Activated CD4-positive, alpha-beta T cell treated with anti-CD3 and anti-CD28 coated beads for 1 hour (primary cell): ENCODE results near the gene DGCR2.
"Not testable (repeated sequence)": the region's sequence is repeated elsewhere in the genome, so short reads cannot be mapped to it uniquely, and the experiment has no call there.

ENCODE experiments used
- DNase-seq: peaks from one replicate; pipeline ENCODE4 v3.0.0-alpha.2; 2020

DGCR2 gene

DNA sequence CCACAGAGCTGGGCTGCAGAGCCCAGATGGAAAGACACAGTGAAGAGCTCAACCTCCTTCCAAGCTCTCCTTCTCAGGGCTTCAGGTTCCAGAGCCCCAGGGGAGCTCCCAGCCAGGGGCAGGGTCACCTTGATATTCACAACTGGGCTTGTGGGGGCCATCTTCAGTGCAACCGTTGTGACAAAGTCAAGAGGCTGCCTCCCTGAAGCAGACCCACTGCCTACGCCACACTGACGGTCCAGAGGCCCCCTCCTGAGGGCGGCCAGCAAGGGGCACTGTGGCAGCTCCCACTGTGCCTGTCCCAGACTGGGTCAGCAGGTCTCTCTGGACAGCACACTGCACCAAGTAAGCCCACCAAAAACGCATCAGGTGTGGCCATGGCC is 84.1 kb downstream of the DGCR2 start:
- DNase-seq: no peak

GRCh38 chr22:19037282-19038163 is 84.7 kb downstream of the DGCR2 start:
- no peak for DNase-seq

- no peak for DNase-seq
Observed at GRCh38 chr22:19036523-19037273, 85.5 kb downstream of the DGCR2 start.

DNA sequence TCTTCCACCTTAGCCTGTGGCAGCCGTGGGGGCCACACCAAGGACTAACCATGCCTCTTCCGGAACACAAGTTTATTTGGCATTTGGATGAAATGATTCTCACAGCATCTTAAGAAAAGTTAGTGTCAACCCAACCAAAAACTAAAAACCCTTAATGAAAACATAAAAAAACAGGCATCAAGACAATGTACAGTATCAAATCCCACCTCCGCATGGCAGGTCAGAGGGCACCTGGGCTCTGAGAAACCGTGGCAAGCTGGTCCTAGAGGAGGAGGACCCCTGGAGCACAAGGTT is 86.0 kb downstream of the DGCR2 start:
- no peak for DNase-seq

GRCh38 chr22:19035474-19036228 is 86.6 kb downstream of the DGCR2 start:
- no peak for DNase-seq

- not testable (repeated sequence) for DNase-seq
Observed at GRCh38 chr22:19035126-19035473, 87.1 kb downstream of the DGCR2 start.

DNA sequence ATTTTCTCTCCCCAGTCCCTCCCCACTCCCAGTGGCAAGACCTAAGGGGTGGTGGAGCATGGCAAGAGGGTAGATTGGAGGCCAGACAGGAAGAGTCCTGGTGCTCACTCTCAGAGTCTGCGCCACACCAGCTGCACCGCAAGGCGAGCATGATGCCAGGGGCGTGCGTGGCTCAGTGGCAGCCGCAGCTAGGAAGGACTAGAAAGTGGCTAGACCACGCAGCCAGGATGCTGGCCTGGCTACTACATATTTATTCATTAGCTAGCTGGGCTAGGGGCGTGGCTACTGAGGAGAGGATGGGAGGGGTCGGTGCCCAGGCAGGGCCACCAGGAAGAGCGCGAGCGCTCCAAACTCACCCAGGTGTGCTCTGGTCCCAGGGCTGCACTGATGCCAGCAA is 87.5 kb downstream of the DGCR2 start:
- DNase-seq: not testable (repeated sequence)

- DNase-seq: not testable (repeated sequence)
Observed at GRCh38 chr22:19034031-19034723, 88.0 kb downstream of the DGCR2 start.

DNA sequence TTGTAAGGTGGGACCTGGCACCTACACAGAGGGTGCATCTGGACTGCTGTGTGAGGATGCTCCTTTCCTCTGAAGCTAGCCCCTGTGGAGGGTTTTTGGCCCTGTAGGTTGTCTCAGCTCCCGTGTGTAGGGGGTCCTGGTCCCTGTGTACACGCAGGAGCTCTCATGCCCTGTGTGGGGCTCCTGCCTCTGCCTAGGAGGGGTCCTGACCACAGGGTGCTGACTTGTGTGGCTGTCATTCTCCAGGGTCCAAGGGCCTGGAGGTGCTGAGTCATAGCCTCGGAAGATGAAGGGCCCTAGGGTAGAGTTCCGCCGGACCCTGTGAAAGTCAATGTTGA is 88.7 kb downstream of the DGCR2 start:
- not testable (repeated sequence) for DNase-seq

DNA sequence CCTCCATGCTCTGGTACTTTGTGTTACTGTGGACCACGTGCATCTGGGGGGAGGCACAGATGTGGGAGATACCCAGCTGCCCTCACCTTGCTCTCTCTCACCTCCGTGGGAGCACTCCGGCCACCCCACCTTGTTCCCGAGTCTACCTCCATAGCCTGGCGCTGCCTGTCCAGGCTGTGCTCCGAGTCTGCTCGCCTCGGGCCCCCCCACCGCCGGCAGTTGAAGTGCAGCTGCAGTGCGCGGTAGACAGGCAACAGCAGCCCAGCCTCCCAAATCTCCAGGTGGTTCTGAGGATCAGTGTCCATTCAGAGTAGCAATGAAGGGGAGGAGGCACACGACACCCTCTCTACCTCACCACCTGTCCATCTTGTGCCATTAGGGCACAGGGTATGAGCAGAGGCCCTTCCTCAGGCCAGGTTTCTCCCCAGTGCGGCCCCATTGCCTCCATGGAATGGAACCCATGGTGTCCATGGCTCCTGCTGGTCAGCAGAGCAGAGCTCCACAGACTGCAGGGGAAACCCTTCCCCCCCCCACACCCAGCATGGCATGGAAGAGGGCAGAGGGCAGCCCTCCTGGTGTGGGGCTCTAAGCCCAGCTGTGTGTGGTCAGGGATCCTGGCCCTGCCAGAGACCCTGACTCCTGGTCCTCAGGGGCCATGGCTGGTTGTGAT is 89.2 kb downstream of the DGCR2 start:
- DNase-seq: not testable (repeated sequence)

GRCh38 chr22:19032156-19032785 is 89.9 kb downstream of the DGCR2 start:
- DNase-seq: not testable (repeated sequence)

GRCh38 chr22:19030889-19031252 is 91.3 kb downstream of the DGCR2 start:
- DNase-seq: not testable (repeated sequence)

DNA sequence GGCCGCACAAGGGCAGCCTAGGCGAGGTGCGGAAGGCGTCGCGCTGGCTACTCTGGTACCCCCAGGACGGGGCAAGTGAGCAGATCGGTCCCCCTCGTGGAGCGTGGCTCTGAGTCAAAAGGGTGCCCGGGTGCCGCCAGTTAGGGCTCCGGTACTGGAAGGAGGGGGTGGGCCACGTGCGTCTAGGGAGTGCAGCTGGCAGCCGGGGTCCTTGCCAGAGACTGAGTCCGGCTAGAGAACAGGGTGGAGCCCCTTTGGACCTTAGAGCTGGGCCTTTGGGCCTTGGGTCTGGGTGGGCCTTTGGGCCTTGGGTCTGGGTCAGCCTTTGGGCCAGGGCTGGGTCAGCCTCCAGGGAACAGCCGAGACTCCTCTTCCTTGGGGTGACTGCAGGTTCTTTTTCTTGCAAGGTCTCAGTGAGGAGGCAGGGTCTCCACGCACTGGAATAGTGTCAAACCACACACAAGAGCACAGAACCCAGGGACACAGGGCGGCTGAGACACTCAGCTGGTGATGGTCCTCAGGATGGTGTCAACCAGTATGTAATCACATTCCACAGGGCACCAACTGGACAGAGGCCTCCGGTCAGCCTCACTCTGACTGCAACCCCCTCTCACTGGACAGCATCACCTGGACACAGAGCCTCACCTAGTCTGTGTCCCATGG is 91.9 kb downstream of the DGCR2 start:
- DNase-seq: not testable (repeated sequence)

GRCh38 chr22:19029113-19030103 is 92.8 kb downstream of the DGCR2 start:
- not testable (repeated sequence) for DNase-seq

DNA sequence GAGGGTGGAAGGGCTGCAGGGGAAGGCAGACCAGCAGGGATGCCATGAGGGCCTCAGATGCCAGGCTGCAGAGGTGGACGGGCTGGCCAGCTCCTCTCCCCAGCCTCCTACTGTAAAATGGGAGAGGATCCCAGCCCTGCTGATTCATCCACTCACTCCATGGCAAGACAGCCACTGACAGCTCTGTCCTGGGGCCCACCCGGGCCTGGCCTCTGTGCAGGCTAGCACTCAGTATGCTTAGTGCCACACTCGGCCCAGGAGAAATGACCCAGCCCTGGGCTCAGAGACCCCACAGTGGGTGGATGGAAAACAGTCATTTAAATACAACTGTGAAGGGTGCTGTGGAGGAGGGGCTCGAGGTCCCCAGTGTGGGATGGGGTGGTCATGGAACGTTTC is 94.2 kb downstream of the DGCR2 start:
- DNase-seq: not testable (repeated sequence)

DNA sequence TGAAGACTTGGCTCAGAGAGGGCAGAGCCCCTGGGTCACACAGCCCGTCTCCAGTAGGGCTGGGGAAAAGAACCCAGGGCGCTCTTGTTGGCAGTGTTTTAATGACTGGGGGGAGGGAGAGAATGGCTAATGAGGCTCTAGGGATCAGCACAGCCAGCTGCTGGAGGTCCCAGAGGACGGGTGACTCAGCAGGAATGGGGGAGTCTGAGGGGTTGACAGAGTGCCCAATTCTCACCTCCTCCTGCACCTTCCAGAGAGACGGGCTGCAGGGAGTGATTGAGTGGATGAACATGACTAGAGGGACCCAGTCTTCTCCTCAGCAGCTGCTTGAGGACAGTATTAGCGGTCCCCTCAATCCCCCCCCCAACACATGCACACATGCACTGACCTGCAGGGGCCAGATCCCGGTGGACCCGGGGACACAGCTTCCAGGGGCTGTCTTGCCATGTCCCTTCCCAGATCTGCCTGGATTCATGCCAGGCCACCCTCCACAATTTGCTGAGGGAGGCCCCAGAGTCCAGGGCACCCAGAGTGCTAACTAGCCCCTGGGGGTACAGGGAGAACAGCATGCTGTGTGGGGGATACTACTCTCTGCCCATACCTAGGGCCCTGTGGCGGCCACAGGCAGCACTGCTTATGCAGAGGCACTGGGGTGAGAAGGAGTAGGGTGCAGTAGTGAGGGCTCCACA is 94.7 kb downstream of the DGCR2 start:
- DNase-seq: not testable (repeated sequence)

GRCh38 chr22:19026080-19026479 is 96.1 kb downstream of the DGCR2 start:
- DNase-seq: not testable (repeated sequence)

GRCh38 chr22:19024956-19025489 is 97.2 kb downstream of the DGCR2 start:
- not testable (repeated sequence) for DNase-seq

- not testable (repeated sequence) for DNase-seq
Observed at GRCh38 chr22:19023931-19024330, 98.3 kb downstream of the DGCR2 start.
